Neural cell (in vitro differentiated cells): ENCODE data around the gene KIF13A.

Experiments used
- CTCF ChIP-seq: fragments of 450-650 bp; IDR thresholded peaks from 2 replicates; pipeline ENCODE4 v1.5.1; 2014; ENCODE audit warnings: antibody characterized with exemption, mild to moderate bottlenecking, moderate library complexity; ENCODE audit not compliant: poor library complexity, severe bottlenecking
- EP300 ChIP-seq: fragments of 450-650 bp; conservative IDR thresholded peaks from 2 replicates; pipeline ENCODE4 v1.6.1; 2014; ENCODE audit warnings: antibody characterized with exemption, mild to moderate bottlenecking, moderate library complexity; ENCODE audit not compliant: poor library complexity, severe bottlenecking
- EZH2 ChIP-seq: fragments of 200-600, 300-800 bp; shearing (Covaris generic), sonication (generic); IDR thresholded peaks from 2 replicates; pipeline ENCODE4 v1.6.1; 2014; ENCODE audit warnings: antibody characterized with exemption, low read length, borderline replicate concordance, mild to moderate bottlenecking; ENCODE audit not compliant: insufficient read depth, poor library complexity, severe bottlenecking
- SMC3 ChIP-seq: fragments of 450-650 bp; conservative IDR thresholded peaks from 2 replicates; pipeline ENCODE4 v1.6.1; 2014; ENCODE audit warnings: antibody characterized with exemption, mild to moderate bottlenecking, moderate library complexity; ENCODE audit not compliant: poor library complexity
- TAF1 ChIP-seq: IDR thresholded peaks from 2 replicates; pipeline ENCODE4 v1.6.1; 2012; ENCODE audit warnings: low read depth

GRCh38 chr6:17853533-17853932, 133.9 kb downstream of the KIF13A start:
- no peak for TF ChIP-seq CTCF
- TF ChIP-seq EZH2, result no peak
- TF ChIP-seq SMC3, result no peak
- TF ChIP-seq TAF1, result no peak
- TF ChIP-seq EP300, result no peak
